A549 treated with CORT108297 at 1 μM for 4 hours (cell line): ENCODE data around the gene CYP4F12. TPM values are rescaled to one million over a fixed set of nuclear protein-coding genes. Genes with fewer than 3 reads are reported as not detected.

Experiments used
- total RNA-seq: library from RNA; stranded (reverse); fragments of 200-300 nt; extraction: Qiagen RNA extraction; gene quantifications from 5 replicates; pipeline ENCODE4 v1.2.3, GENCODE V29; 2022

CYP4F12 gene, protein sequence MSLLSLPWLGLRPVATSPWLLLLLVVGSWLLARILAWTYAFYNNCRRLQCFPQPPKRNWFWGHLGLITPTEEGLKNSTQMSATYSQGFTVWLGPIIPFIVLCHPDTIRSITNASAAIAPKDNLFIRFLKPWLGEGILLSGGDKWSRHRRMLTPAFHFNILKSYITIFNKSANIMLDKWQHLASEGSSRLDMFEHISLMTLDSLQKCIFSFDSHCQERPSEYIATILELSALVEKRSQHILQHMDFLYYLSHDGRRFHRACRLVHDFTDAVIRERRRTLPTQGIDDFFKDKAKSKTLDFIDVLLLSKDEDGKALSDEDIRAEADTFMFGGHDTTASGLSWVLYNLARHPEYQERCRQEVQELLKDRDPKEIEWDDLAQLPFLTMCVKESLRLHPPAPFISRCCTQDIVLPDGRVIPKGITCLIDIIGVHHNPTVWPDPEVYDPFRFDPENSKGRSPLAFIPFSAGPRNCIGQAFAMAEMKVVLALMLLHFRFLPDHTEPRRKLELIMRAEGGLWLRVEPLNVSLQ
- total RNA-seq, result 1.4 to 2.0 TPM (median 1.7 TPM) in 5 replicates

DNA sequence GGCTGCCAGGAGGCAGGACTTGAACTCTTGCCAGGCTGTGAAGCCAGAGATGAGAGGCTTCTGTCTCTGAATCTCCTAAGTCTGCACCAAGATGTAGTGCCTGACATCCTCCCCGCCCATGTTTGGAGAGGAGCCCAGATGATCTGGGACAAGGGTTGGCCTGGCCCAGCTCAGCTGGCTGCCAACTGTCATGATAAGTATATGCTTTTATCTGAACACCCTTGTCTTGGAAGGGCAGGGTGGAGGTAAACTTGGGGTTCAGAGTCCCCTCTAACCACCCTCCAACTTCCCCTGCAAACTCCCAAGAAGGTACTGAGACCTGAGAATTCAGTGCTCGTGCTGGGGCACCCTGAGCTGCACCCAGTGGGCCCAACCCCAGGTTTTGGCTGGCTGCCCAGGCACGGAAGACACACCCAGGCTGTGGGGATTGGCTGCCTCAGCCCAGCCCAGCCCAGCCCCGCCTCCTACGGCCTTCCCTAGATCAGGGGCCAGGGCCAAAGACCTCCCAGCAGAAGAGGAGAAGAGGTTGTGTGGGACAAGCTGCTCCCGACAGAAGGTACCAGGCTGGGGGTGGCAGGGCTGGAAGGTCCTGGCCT is at the start of gene CYP4F12:
Gene CYP4F12 (plus strand): TSS at position 508 of the 596 bp plus-strand sequence. CDS start 443 bp downstream, outside the sequence.

DNA sequence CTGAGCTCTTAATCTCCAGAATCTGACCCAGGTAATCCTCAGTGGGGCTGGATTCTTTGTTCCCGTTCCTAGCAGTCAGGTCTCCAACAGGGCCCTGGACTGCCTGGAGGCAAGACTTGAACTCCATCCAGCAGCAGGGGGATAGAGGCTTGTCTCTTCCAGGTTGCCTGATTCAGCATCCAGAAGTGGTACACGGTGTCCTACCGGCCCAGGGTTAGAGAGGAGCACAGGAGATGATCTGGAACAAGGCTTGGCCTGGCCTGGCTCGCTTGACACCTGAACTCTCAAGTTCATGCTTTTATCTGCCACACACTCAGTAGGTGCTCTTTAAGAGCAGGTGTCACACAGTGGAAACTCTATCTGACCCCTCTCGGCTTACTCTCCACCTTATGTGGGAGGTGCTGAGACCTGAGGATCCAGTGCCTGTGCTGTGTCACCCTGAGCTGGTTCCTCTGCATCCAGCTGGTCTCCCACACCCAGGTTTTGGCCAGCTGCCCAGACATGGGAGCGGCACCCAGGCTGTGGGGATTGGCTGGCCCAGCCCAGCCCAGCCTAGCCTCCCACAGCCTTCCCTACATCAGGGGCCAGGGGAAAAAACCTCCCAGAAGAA is 32.5 kb upstream of the CYP4F12 start, which contains the start of gene CYP4F3:
Gene CYP4F3 (plus strand): TSS at position 604 of the 610 bp plus-strand sequence. CDS start 519 bp downstream, outside the sequence.

DNA sequence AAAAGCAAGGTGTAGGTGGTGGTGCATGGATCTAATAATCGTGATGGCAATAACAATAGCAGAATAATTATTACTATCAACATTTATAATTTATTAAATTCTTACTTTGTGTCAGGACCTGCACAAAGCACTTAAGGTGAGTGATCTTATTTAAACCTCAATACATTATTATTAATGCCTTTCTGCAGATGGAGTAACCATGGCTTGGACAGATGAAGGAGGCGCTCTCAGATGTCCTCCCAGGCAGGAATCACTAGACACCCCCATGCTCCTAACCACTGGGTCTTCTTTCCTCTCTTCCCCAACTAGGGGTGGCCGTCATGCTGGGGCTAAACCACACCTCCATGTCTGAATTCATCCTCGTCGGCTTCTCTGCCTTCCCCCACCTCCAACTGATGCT is 54.8 kb downstream of the CYP4F12 start, which contains the start of gene OR10H2:
Gene OR10H2 (plus strand): TSS at position 301 of the 400 bp plus-strand sequence. CDS start 20 bp downstream, at position 321.

DNA sequence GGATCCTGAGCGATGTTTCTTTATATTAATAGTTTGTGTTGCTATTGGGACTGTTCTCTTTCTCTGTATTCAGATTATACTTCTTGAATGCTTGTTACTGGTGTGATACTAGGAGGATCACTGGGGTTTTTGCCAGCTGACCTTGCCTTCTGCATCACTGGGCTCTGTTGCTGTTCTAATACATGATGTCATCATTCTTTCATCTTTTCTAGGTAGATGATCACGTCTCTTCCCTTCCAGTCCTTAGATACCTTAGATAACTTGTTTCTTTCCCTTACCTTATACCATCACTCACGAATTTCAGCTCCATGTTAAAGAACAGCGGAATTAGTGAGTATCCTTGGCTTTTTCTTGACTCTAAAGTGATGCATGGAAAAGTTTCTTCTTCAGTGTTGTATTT is 64.8 kb downstream of the CYP4F12 start, which contains the start of gene OR10H3:
Gene OR10H3 (plus strand): TSS at position 264 of the 400 bp plus-strand sequence. CDS start 3,408 bp downstream, outside the sequence.

Other genes starting within 250 kb of the CYP4F12 start
- 14.4 to 24.0 TPM (median 22.8 TPM) in 5 replicates for gene WIZ, start 223.1 kb upstream of the CYP4F12 start, total RNA-seq
- not detected in 5 replicates for gene RASAL3, start 208.5 kb upstream of the CYP4F12 start, total RNA-seq
- 0.05 TPM in 1 of 5 replicates, not detected in the others for gene PGLYRP2, start 193.6 kb upstream of the CYP4F12 start, total RNA-seq
- 0.06 to 0.09 TPM (median 0.08 TPM) in 5 replicates for gene CYP4F22, start 164.6 kb upstream of the CYP4F12 start, total RNA-seq
- gene CYP4F8, start 57.9 kb upstream of the CYP4F12 start, total RNA-seq, result not detected in 5 replicates
- 1.8 to 3.0 TPM (median 2.3 TPM) in 5 replicates for gene CYP4F3, start 32.2 kb upstream of the CYP4F12 start, total RNA-seq
- gene OR10H2, start 54.9 kb downstream of the CYP4F12 start, total RNA-seq, result not detected in 5 replicates
- gene OR10H3, start 64.9 kb downstream of the CYP4F12 start, total RNA-seq, result not detected in 5 replicates
- gene OR10H5, start 114.6 kb downstream of the CYP4F12 start, total RNA-seq, result not detected in 5 replicates
- not detected in 5 replicates for gene OR10H1, start 142.6 kb downstream of the CYP4F12 start, total RNA-seq
- gene CYP4F2, start 225.0 kb downstream of the CYP4F12 start, total RNA-seq, result 0.05 to 0.25 TPM (median 0.18 TPM) in 5 replicates